Muscle layer of colon (tissue), 2 donors: ENCODE results near the gene IARS1.

ENCODE experiments used
- H3K27ac ChIP-seq: one replicate; pipeline ENCODE4 v1.7.0; 2013; ENCODE audit warnings: low read depth, mild to moderate bottlenecking, low read length, moderate library complexity
- H3K27me3 ChIP-seq, 2 donors: one replicate each; pipeline ENCODE4 v1.7.0; 2013; ENCODE audit warnings: low read length in 2 of 2, mild to moderate bottlenecking in 2 of 2; ENCODE audit not compliant: insufficient read depth in 2 of 2, control insufficient read depth in 1 of 2
- H3K36me3 ChIP-seq: one replicate; pipeline ENCODE4 v1.7.0; 2013; ENCODE audit warnings: mild to moderate bottlenecking, low read length; ENCODE audit not compliant: insufficient read depth
- H3K4me1 ChIP-seq: one replicate; pipeline ENCODE4 v1.7.0; 2013; ENCODE audit warnings: mild to moderate bottlenecking, low read length; ENCODE audit not compliant: insufficient read depth
- H3K4me3 ChIP-seq, 2 donors: one replicate each; pipeline ENCODE4 v1.7.0; 2013; ENCODE audit warnings: low read length in 2 of 2, low read depth in 1 of 2, mild to moderate bottlenecking in 1 of 2, moderate library complexity in 1 of 2
- H3K9ac ChIP-seq: one replicate; pipeline ENCODE4 v1.7.0; 2013; ENCODE audit warnings: low read length
- H3K9me3 ChIP-seq: one replicate; pipeline ENCODE4 v1.7.0; 2013; ENCODE audit warnings: mild to moderate bottlenecking, low read length
- donor health status: abdominal sarcoma.
- donor health status: Adenocarcinoma of cecum.

The IARS1 gene

DNA sequence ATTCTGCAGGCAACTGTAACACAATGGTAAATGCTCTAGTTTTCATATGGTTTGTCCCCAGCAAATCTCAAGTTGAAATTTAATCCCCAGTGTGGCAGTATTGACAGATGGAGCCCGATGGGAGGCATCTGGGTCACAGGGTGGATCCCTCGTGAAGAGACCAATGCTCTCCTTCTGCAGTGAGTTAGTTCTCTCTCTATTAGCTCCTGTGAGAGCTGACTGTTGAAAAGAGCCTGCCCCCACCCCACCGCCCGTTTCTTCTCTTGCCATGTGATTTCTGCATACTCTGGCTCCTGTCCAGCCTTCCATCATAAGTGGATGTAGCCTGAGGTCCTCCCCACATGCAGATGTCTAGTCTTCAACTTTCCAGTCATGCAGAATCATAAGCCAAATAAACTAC is 27.0 kb downstream of the IARS1 start:
- H3K9ac ChIP-seq, result no peak overlapping the region
- no peaks in the 10 kb centered on the region for H3K9me3 ChIP-seq
- no peaks in the 10 kb centered on the region for H3K4me1 ChIP-seq
- H3K36me3 ChIP-seq, result peaks cover 90% of the 10 kb centered on the region
- H3K27ac ChIP-seq, result no peak overlapping the region
- no peaks in the 10 kb centered on the region for H3K27me3 ChIP-seq
- no peak overlapping the region for H3K4me3 ChIP-seq

DNA sequence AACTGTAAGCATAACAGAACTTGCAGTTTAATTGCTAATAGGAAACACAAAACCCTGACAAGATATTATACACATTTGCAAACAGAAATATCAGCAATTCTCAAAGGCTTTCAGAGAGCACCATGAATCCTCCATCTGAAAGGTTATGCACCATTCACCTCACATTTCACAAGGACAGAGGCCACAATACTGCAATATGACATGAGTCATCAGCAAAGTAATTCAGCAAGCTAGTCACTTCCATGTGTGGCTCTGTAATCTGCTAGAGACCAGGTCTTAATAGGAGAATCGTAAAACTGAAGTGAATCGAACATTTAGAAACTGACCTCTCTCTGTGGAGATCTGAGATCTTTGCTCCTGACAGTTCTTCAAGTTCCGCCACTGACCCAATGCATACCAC is 28.3 kb downstream of the IARS1 start:
- no peak overlapping the region for H3K27ac ChIP-seq
- H3K36me3 ChIP-seq, result peaks cover 91% of the 10 kb centered on the region
- no peak overlapping the region for H3K9ac ChIP-seq
- H3K27me3 ChIP-seq, result no peaks in the 10 kb centered on the region
- no peaks in the 10 kb centered on the region for H3K4me1 ChIP-seq
- H3K4me3 ChIP-seq, result no peak overlapping the region
- H3K9me3 ChIP-seq, result no peaks in the 10 kb centered on the region

DNA sequence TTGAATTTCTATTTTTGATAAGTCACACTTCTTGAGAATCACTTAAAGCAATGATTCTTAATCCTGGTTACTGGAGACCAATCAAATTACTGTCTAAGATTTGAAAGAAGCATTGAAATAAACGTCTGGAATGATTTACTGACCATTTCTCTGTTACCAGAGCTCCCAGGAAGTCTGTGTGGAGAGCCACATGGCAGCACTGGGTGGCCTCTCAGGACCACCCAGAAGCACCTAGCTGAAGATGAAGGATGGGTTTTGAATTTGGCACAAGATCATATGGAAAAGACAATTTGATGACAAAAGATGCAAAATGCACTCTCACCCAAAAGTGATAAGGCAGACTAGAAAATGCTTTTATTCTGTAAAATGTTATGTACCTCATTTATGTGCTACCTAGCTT is 30.4 kb downstream of the IARS1 start:
- no peaks in the 10 kb centered on the region for H3K4me1 ChIP-seq
- H3K27ac ChIP-seq, result no peak overlapping the region
- no peak overlapping the region for H3K9ac ChIP-seq
- H3K9me3 ChIP-seq, result no peaks in the 10 kb centered on the region
- H3K27me3 ChIP-seq, result no peaks in the 10 kb centered on the region
- H3K36me3 ChIP-seq, result peaks cover 90% of the 10 kb centered on the region
- H3K4me3 ChIP-seq, result no peak overlapping the region

DNA sequence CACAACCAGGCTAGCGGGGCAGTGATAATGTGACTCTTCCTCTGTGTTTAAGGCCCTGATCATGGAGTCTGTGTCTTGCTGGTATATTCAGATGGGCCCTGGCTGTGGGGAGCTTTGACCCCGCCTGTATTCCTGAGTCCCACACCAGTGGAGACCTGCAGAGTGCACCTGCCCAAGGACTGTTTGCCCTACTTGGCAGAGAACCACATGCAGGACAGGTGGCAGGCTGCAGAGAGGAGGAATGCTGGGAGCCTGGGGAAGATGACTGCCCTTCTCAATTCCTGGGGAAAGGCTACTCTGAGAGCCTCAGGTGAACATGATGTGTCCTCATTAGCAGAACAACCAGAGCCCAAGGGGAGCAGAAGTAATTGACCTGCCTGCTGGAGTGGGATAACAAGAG is 36.2 kb downstream of the IARS1 start:
- Histone ChIP-seq H3K36me3 (peaks cover 92% of the 10 kb centered on the region), H3K4me3 (no peak overlapping the region), H3K4me1 (no peaks in the 10 kb centered on the region), H3K27ac (no peak overlapping the region), H3K9me3 (no peaks in the 10 kb centered on the region), H3K27me3 (no peaks in the 10 kb centered on the region), H3K9ac (no peak overlapping the region)

DNA sequence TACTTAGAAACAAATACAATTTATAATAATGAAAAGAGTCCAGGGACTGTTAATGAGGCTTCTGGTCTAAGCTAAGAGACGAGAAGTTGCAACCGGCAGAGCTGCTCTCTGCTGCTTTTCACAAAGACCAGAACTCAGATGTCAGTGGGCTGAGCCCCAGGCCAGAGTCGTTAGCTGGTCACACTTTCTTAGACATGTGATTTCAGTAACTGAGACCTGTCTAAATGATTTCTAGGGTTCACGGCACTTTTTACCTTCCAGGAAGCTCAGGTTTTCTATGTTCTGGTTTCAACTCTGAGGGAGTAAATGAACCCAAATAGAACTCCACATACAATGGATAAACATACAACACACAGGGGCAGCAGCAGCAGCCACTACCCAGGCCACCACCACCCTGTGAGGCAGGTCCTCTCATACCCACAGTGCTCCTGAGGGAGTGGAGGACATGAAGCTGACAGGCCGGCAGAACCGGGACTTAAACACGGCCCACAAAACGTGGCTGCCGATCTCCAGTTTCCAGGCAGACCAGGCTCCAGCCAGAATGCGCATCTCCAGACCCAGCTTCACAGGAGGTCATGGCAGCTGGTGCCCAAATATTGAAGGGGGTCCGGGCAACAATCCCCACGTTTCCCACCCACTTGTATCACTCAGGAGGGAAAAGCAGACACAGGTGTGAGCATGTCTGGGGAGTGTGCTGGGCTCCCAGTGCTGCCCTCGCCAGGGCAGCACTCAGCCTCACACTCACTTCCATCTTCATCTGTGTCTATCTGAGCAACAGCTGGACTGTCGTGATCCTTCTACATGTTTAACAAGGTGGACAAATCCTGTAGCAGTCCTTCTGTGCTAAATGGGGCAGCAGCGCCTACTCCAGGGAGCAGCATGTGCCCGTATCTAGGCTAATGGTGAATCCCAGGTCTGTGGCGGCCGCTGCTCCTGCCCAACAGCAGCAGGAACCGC is 38.8 kb downstream of the IARS1 start:
- no peak overlapping the region for H3K27ac ChIP-seq
- H3K9ac ChIP-seq, result no peak overlapping the region

DNA sequence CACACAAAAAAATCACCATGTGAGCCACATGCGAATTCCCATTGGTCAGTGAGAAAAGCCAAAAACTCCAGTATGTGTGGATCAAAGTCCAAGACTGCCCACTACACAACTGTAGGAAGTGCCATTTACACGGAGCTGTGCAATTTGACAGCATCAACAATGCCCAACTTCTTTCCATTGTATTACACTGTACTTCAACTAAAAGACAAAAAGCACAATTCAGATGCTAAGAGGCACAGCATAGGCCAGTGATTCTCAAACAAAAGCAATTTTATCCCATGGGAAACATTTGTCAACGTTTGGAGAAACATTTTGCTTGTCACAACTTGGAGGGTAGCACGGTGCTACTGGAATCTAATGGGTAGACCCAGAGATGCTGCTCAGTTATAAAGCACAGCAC is 39.8 kb downstream of the IARS1 start:
- peaks cover 91% of the 10 kb centered on the region for H3K36me3 ChIP-seq
- H3K27ac ChIP-seq, result no peak overlapping the region
- no peak overlapping the region for H3K4me3 ChIP-seq

More for the DNA sequence above, 38.8 kb downstream of the IARS1 start:
- Histone ChIP-seq H3K36me3 (peaks cover 94% of the 10 kb centered on the region), H3K9me3 (no peaks in the 10 kb centered on the region), H3K4me1 (no peaks in the 10 kb centered on the region), H3K27me3 (no peaks in the 10 kb centered on the region), H3K4me3 (no peak overlapping the region)

DNA sequence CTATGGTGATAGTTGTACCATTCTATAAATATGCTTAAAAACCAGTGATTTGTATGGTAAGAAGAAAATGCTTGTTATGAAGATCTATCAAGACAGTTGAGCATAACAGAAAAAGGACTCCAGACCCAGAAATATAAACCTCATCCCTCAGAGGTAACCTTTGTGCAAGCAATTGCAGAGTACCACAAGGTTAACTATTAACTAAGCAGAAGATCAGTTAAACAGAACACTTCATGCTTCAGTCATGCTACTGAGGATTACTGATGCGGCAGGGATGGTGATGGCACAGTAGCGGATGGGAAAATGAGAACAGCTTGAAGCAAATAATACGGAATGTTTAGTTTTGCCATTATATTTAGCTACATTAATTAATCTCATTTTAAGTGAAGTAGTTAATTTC is 45.5 kb downstream of the IARS1 start:
- no peaks in the 10 kb centered on the region for H3K9me3 ChIP-seq
- no peaks in the 10 kb centered on the region for H3K4me1 ChIP-seq
- H3K27ac ChIP-seq, result no peak overlapping the region
- no peaks in the 10 kb centered on the region for H3K27me3 ChIP-seq
- no peak overlapping the region for H3K9ac ChIP-seq
- H3K36me3 ChIP-seq, result peaks cover 90% of the 10 kb centered on the region
- no peak overlapping the region for H3K4me3 ChIP-seq

More for the DNA sequence above, 39.8 kb downstream of the IARS1 start:
- Histone ChIP-seq H3K9me3 (no peaks in the 10 kb centered on the region), H3K27me3 (no peaks in the 10 kb centered on the region), H3K4me1 (no peaks in the 10 kb centered on the region), H3K9ac (no peak overlapping the region)

DNA sequence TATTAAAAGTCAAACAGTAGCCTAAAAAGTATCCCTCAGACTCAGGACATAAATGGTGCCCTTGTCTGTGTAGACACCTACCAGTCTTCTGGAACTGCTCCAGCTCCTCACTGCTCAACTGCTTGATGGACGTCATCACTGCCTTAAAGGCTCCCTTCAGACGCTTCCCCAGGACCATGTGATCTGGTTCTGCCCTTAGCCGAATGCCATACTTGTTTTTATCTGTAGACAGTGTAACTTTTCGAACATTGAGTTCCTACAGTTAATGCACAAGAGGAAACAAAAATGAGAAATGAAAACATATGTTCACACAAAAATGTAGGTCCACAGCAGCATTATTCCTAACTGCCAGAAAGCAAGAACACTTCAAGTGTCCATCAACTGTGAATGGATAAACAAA is 46.2 kb downstream of the IARS1 start:
- no peak overlapping the region for H3K9ac ChIP-seq
- no peak overlapping the region for H3K4me3 ChIP-seq
- no peak overlapping the region for H3K27ac ChIP-seq
- H3K36me3 ChIP-seq, result peaks cover 90% of the 10 kb centered on the region
- no peaks in the 10 kb centered on the region for H3K9me3 ChIP-seq
- H3K27me3 ChIP-seq, result no peaks in the 10 kb centered on the region
- H3K4me1 ChIP-seq, result no peaks in the 10 kb centered on the region

DNA sequence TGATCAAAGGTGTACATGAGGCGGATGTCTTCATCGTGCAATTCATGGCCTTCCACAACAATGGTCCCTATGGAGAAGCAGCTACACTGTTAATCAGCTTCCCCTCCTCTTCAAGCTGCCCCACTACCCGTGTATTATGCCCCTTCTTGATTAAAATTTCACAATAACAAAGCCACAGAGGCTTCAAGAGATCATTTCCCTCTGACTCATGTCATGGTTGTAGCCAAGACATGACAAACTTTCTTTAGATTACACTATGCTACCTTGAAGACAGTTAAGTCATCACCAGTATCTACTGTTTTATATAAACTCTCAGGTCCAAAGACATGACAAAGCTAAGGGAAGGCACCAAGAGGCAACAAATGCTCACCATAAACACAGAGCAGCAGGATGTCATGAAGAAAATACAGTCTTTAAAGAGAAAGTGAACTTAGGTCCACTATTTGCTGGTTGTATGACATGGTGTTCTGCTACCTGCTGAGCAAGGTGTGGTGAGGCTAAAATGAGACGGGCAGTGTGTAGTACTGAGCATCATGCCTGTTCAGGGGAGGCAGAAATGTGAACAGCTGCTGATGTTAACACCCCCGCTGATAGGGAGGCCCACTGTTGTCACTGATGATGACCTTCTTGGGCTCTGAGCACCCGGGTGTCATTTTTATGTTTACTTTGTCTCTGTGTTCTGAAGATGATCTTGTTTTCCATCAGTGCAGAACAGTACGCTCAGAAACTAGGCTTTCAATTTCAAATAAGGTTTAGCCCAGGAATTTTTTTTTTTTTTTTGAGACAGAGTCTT is 48.3 kb downstream of the IARS1 start:
- Histone ChIP-seq H3K27me3 (no peaks in the 10 kb centered on the region), H3K9ac (no peak overlapping the region), H3K4me1 (no peaks in the 10 kb centered on the region), H3K9me3 (no peaks in the 10 kb centered on the region), H3K36me3 (peaks cover 86% of the 10 kb centered on the region), H3K4me3 (no peak overlapping the region), H3K27ac (no peak overlapping the region)
